ENCODE measurements around the gene KCNQ1. TPM values are rescaled to one million over a fixed set of nuclear protein-coding genes. Genes with fewer than 3 reads are reported as not detected.

The KCNQ1 gene
- total RNA-seq, 1 donor from 2014 or later, result 0.16 TPM

GRCh38 chr11:2587132-2587930, 142.5 kb downstream of the KCNQ1 start:
- TF ChIP-seq, protein P1, sequence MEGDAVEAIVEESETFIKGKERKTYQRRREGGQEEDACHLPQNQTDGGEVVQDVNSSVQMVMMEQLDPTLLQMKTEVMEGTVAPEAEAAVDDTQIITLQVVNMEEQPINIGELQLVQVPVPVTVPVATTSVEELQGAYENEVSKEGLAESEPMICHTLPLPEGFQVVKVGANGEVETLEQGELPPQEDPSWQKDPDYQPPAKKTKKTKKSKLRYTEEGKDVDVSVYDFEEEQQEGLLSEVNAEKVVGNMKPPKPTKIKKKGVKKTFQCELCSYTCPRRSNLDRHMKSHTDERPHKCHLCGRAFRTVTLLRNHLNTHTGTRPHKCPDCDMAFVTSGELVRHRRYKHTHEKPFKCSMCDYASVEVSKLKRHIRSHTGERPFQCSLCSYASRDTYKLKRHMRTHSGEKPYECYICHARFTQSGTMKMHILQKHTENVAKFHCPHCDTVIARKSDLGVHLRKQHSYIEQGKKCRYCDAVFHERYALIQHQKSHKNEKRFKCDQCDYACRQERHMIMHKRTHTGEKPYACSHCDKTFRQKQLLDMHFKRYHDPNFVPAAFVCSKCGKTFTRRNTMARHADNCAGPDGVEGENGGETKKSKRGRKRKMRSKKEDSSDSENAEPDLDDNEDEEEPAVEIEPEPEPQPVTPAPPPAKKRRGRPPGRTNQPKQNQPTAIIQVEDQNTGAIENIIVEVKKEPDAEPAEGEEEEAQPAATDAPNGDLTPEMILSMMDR (IDR thresholded peaks at IDR 0.05), result no peak
- Mint-ChIP-seq H3K36me3 (ENCODE audit: unreplicated experiment) (no peaks in the 10 kb centered on the region), H3K27me3 (ENCODE audit: unreplicated experiment) (no peaks in the 10 kb centered on the region), H3K4me3 (ENCODE audit: unreplicated experiment) (no peak overlapping the region), H3K9me3 (ENCODE audit: unreplicated experiment) (no peaks in the 10 kb centered on the region), H3K27ac (ENCODE audit: unreplicated experiment) (no peak overlapping the region), H3K4me1 (ENCODE audit: unreplicated experiment) (no peaks in the 10 kb centered on the region)
- DNase-seq (ENCODE audit: extremely low spot score, unreplicated experiment), result peak; percentile 79

GRCh38 chr11:2587976-2588748, 143.4 kb downstream of the KCNQ1 start:
- no peaks in the 10 kb centered on the region for H3K9me3 Mint-ChIP-seq (ENCODE audit: unreplicated experiment)
- peak; percentile 75 for DNase-seq (ENCODE audit: extremely low spot score, unreplicated experiment)
- no peaks in the 10 kb centered on the region for H3K27me3 Mint-ChIP-seq (ENCODE audit: unreplicated experiment)
- H3K4me1 Mint-ChIP-seq (ENCODE audit: unreplicated experiment), result no peaks in the 10 kb centered on the region
- H3K4me3 Mint-ChIP-seq (ENCODE audit: unreplicated experiment), result no peak overlapping the region
- no peak overlapping the region for H3K27ac Mint-ChIP-seq (ENCODE audit: unreplicated experiment)
- TF ChIP-seq, protein P1 (IDR thresholded peaks at IDR 0.05), result no peak
- no peaks in the 10 kb centered on the region for H3K36me3 Mint-ChIP-seq (ENCODE audit: unreplicated experiment)

- TF ChIP-seq, protein P1 (IDR thresholded peaks at IDR 0.05), result no peak
- peaks cover 4% of the 10 kb centered on the region for H3K27me3 Mint-ChIP-seq (ENCODE audit: unreplicated experiment)
- no peaks in the 10 kb centered on the region for H3K36me3 Mint-ChIP-seq (ENCODE audit: unreplicated experiment)
- H3K9me3 Mint-ChIP-seq (ENCODE audit: unreplicated experiment), result no peaks in the 10 kb centered on the region
- no peaks in the 10 kb centered on the region for H3K4me1 Mint-ChIP-seq (ENCODE audit: unreplicated experiment)
- no peak overlapping the region for H3K27ac Mint-ChIP-seq (ENCODE audit: unreplicated experiment)
- DNase-seq (ENCODE audit: extremely low spot score, unreplicated experiment), result peak; percentile 79
- no peak overlapping the region for H3K4me3 Mint-ChIP-seq (ENCODE audit: unreplicated experiment)
Measured at GRCh38 chr11:2588809-2589537, 144.2 kb downstream of the KCNQ1 start.

DNA sequence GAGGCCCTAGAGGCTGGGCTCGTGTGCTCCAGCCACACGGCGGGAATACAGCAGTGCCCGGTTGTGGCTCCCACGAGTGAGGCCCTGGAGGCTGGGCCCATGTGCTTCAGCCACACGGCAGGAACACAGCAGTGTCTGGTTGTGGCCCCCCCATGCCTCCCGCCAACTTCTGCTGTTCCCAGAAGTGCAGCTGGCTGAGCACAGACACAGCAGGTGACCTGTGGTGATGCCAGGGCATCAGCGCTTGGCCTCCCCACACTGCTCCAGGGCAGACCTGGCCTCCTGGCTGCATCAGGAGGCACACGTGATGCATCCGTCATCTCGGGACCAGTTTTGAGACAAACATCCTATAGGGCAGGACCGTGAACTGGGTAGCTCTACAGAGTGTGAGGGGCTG, 144.7 kb downstream of the KCNQ1 start:
- H3K27ac Mint-ChIP-seq (ENCODE audit: unreplicated experiment), result no peak overlapping the region
- no peak overlapping the region for H3K4me3 Mint-ChIP-seq (ENCODE audit: unreplicated experiment)
- TF ChIP-seq, protein P1 (IDR thresholded peaks at IDR 0.05), result no peak
- DNase-seq (ENCODE audit: extremely low spot score, unreplicated experiment), result no peak
- H3K36me3 Mint-ChIP-seq (ENCODE audit: unreplicated experiment), result no peaks in the 10 kb centered on the region
- H3K4me1 Mint-ChIP-seq (ENCODE audit: unreplicated experiment), result no peaks in the 10 kb centered on the region
- peaks cover 3% of the 10 kb centered on the region for H3K9me3 Mint-ChIP-seq (ENCODE audit: unreplicated experiment)
- H3K27me3 Mint-ChIP-seq (ENCODE audit: unreplicated experiment), result peaks cover 8% of the 10 kb centered on the region

All from osteocyte (in vitro differentiated cells).